ENCODE data around the gene MROH9. TPM values are rescaled to one million over a fixed set of nuclear protein-coding genes. Genes with fewer than 3 reads are reported as not detected.

Gene MROH9
- total RNA-seq, 1 experiment from 2014 or later = not detected

DNA sequence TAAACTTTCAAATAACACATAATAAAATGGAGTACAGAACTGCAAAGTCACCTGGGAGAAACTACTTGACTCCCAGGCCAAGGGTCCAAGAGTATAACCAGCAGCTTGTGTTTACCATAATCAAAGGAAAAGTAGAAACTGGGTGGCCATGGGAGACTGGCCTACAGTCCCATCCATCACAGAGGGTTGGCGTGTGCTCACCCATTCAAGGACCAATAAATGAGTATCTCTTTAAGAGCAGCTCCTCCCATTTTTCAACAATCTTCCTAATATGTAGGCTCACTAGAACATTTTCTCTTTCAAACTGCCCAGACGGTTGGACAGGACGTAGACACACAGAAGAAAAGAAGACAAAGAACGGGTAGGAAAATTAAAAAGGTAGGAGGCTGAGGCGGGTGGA, 155.3 kb downstream of the MROH9 start, which contains the start of gene FMO3:
Gene FMO3 (plus strand): TSS at position 302 of the 400 bp plus-strand sequence. CDS start 1,754 bp downstream, outside the sequence.
- DNase-seq = no peak
- H3K79me1 ChIP-seq (ENCODE audit: insufficient read depth, low read depth, low read length, poor library complexity, severe bottlenecking) = no peaks in the 10 kb centered on the region
- H3K27me3 ChIP-seq (ENCODE audit: insufficient read depth, low read length) = no peaks in the 10 kb centered on the region
- H3K4me1 Mint-ChIP-seq = no peaks in the 10 kb centered on the region
- H3T11ph ChIP-seq (ENCODE audit: low read length) = no peak within 1 kb of the TSS
- no peaks in the 10 kb centered on the region for H3K79me2 ChIP-seq (ENCODE audit: insufficient read depth, low read length)
- H3K4me2 ChIP-seq (ENCODE audit: insufficient read depth, insufficient read length, low read length) = no peak within 1 kb of the TSS
- H3K14ac ChIP-seq (ENCODE audit: insufficient read depth, low read length) = no peak within 1 kb of the TSS
- H3K9me3 ChIP-seq (ENCODE audit: control insufficient read depth, low read depth, low read length) = no peaks in the 10 kb centered on the region
- H3K27ac ChIP-seq (ENCODE audit: insufficient read length, low read depth, low read length) = no peak within 1 kb of the TSS
- no peak within 1 kb of the TSS for H4K91ac ChIP-seq (ENCODE audit: insufficient read length, low read depth, low read length)
- WGBS (ENCODE audit: extremely low coverage, insufficient read length, low lambda C conversion rate) = no CpG with 5 or more reads among the region's 5 CpGs
- H3K23me2 ChIP-seq (ENCODE audit: insufficient read length, low read depth, low read length, poor library complexity, severe bottlenecking) = no peaks in the 10 kb centered on the region
- TF ChIP-seq, protein P1, sequence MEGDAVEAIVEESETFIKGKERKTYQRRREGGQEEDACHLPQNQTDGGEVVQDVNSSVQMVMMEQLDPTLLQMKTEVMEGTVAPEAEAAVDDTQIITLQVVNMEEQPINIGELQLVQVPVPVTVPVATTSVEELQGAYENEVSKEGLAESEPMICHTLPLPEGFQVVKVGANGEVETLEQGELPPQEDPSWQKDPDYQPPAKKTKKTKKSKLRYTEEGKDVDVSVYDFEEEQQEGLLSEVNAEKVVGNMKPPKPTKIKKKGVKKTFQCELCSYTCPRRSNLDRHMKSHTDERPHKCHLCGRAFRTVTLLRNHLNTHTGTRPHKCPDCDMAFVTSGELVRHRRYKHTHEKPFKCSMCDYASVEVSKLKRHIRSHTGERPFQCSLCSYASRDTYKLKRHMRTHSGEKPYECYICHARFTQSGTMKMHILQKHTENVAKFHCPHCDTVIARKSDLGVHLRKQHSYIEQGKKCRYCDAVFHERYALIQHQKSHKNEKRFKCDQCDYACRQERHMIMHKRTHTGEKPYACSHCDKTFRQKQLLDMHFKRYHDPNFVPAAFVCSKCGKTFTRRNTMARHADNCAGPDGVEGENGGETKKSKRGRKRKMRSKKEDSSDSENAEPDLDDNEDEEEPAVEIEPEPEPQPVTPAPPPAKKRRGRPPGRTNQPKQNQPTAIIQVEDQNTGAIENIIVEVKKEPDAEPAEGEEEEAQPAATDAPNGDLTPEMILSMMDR (conservative IDR thresholded peaks at IDR 0.05) = no peak
- no peak within 1 kb of the TSS for H3K4me3 Mint-ChIP-seq
- H4K20me1 ChIP-seq (ENCODE audit: control insufficient read depth, insufficient read depth, insufficient read length) = no peaks in the 10 kb centered on the region
- H3K27ac Mint-ChIP-seq = no peak within 1 kb of the TSS
- no peak within 1 kb of the TSS for H3K23ac ChIP-seq (ENCODE audit: insufficient read length, low read depth, low read length)
- H2BK12ac ChIP-seq (ENCODE audit: insufficient read length, low read depth, low read length) = no peak within 1 kb of the TSS
- no peaks in the 10 kb centered on the region for H3K9me3 Mint-ChIP-seq
- H4K8ac ChIP-seq (replicated peaks; ENCODE audit: insufficient read length, low read depth, low read length) = no peak within 1 kb of the TSS
- H3K18ac ChIP-seq (ENCODE audit: insufficient read length, low read depth, low read length) = no peak within 1 kb of the TSS
- no peak within 1 kb of the TSS for H4K5ac ChIP-seq (ENCODE audit: insufficient read length, low read depth, low read length)
- no peak within 1 kb of the TSS for H2AFZ ChIP-seq (ENCODE audit: low read length)
- no peak within 1 kb of the TSS for H2BK5ac ChIP-seq (ENCODE audit: insufficient read length, low read length)
- H3K9ac ChIP-seq (ENCODE audit: extremely low read depth, insufficient read length, low read length) = no peak within 1 kb of the TSS
- no peak within 1 kb of the TSS for H3K4ac ChIP-seq (ENCODE audit: low read depth, low read length)
- no peaks in the 10 kb centered on the region for H3K27me3 Mint-ChIP-seq (ENCODE audit: low read depth)
- no peaks in the 10 kb centered on the region for H3K4me1 ChIP-seq (ENCODE audit: insufficient read depth, low read length)
- H2BK120ac ChIP-seq (ENCODE audit: low read depth, low read length, poor library complexity, severe bottlenecking) = no peak within 1 kb of the TSS
- H2BK15ac ChIP-seq (ENCODE audit: low read depth, low read length) = no peak within 1 kb of the TSS
- H3K36me3 Mint-ChIP-seq (ENCODE audit: insufficient read depth in 1 of 3, low read depth in 3 of 3) = no peaks in the 10 kb centered on the region
- H2AK5ac ChIP-seq (ENCODE audit: insufficient read length, low read length) = no peak within 1 kb of the TSS
- H2BK20ac ChIP-seq (ENCODE audit: low read depth, low read length, poor library complexity, severe bottlenecking) = no peak within 1 kb of the TSS
- no peak within 1 kb of the TSS for H3K56ac ChIP-seq (ENCODE audit: insufficient read length, low read depth, low read length)
